Loucy (cell line): ENCODE measurements around the gene RALB.

Experiments used
- H2AFZ ChIP-seq: fragments of 200-600 bp; sonication (generic); 2 replicates; pipeline ENCODE4 v1.6.0; 2016; ENCODE audit warnings: antibody characterized with exemption, mild to moderate bottlenecking, low read length, moderate library complexity
- H3F3A ChIP-seq: fragments of 200-600 bp; 2 replicates; pipeline ENCODE4 v1.6.0; 2016; ENCODE audit warnings: antibody characterized with exemption, low read depth, mild to moderate bottlenecking
- H3K27me3 ChIP-seq: fragments of 200-600 bp; sonication (generic); 2 replicates; pipeline ENCODE4 v1.6.1; 2014; ENCODE audit warnings: low read length, mild to moderate bottlenecking; ENCODE audit not compliant: insufficient read depth, poor library complexity, severe bottlenecking
- H3K36me3 ChIP-seq: fragments of 200-600 bp; sonication (generic); 2 replicates; pipeline ENCODE4 v1.6.1; 2016; ENCODE audit warnings: low read length; ENCODE audit not compliant: insufficient read depth
- H3K4me1 ChIP-seq: fragments of 200-600 bp; sonication (generic); 2 replicates; pipeline ENCODE4 v1.5.1; 2014; ENCODE audit warnings: low read length, mild to moderate bottlenecking; ENCODE audit not compliant: insufficient read depth, poor library complexity, severe bottlenecking
- H3K4me2 ChIP-seq: fragments of 200-600 bp; sonication (generic); 2 replicates; pipeline ENCODE4 v1.6.0; 2014; ENCODE audit warnings: antibody characterized with exemption, low read length, low read depth, mild to moderate bottlenecking; ENCODE audit not compliant: poor library complexity, severe bottlenecking
- H3K4me3 ChIP-seq: fragments of 200-600 bp; sonication (generic); 2 replicates; pipeline ENCODE4 v1.5.1; 2014; ENCODE audit warnings: low read length, mild to moderate bottlenecking, mixed read lengths; ENCODE audit not compliant: poor library complexity, severe bottlenecking
- H3K79me2 ChIP-seq: fragments of 200-600 bp; sonication (generic); 2 replicates; pipeline ENCODE4 v1.6.1; 2014; ENCODE audit warnings: low read length; ENCODE audit not compliant: insufficient read depth
- H3K9ac ChIP-seq: fragments of 200-600 bp; sonication (generic); 2 replicates; pipeline ENCODE4 v1.6.0; 2014; ENCODE audit warnings: mild to moderate bottlenecking, low read depth, low read length, moderate library complexity; ENCODE audit not compliant: poor library complexity, severe bottlenecking
- H3K9me2 ChIP-seq: fragments of 200-600 bp; sonication (generic); replicated peaks from 2 replicates; pipeline ENCODE4 v1.6.1; 2016; ENCODE audit warnings: low read depth, low read length, mixed read lengths
- H3K9me3 ChIP-seq: fragments of 200-600 bp; sonication (generic); 2 replicates; pipeline ENCODE4 v1.6.1; 2014; ENCODE audit warnings: mild to moderate bottlenecking, antibody characterized with exemption, low read length, low read depth; ENCODE audit not compliant: insufficient read depth
- H4K20me1 ChIP-seq: fragments of 200-600 bp; sonication (generic); 2 replicates; pipeline ENCODE4 v1.6.0; 2014; ENCODE audit warnings: antibody characterized with exemption, low read length, mild to moderate bottlenecking; ENCODE audit not compliant: insufficient read depth, poor library complexity, severe bottlenecking
- CTCF ChIP-seq: fragments of 200-600 bp; sonication (generic); conservative IDR thresholded peaks from 2 replicates; pipeline ENCODE4 v1.5.1; 2014; ENCODE audit warnings: mild to moderate bottlenecking, antibody characterized with exemption, low read length
- EZH2phosphoT487 ChIP-seq: fragments of 200-600 bp; IDR thresholded peaks from 2 replicates; pipeline ENCODE4 v1.6.1; 2018; ENCODE audit warnings: antibody characterized with exemption, mild to moderate bottlenecking, moderate library complexity, borderline replicate concordance

The RALB gene

GRCh38 chr2:120278901-120279300 lies 26.2 kb downstream of the RALB start:
- Histone ChIP-seq H2AFZ (no peak overlapping the region), H3K4me2 (no peak overlapping the region), H3K9me2 (no peaks in the 10 kb centered on the region), H3K36me3 (peaks cover 19% of the 10 kb centered on the region; the same call in 1 of the 2 replicates), H3K9me3 (no peaks in the 10 kb centered on the region; the same call in 1 of the 2 replicates), H3K4me3 (no peak overlapping the region), H3K79me2 (peaks cover 9% of the 10 kb centered on the region; the same call in 1 of the 2 replicates), H4K20me1 (no peaks in the 10 kb centered on the region), H3F3A (no peaks in the 10 kb centered on the region), H3K4me1 (no peaks in the 10 kb centered on the region), H3K9ac (no peak overlapping the region), H3K27me3 (no peaks in the 10 kb centered on the region)
- TF ChIP-seq EZH2phosphoT487 (no peak), CTCF (no peak)

- no peak overlapping the region for H3K4me2 ChIP-seq
- no peak overlapping the region for H3K4me3 ChIP-seq
- peaks cover 19% of the 10 kb centered on the region; the same call in 1 of the 2 replicates for H3K36me3 ChIP-seq
- no peaks in the 10 kb centered on the region; the same call in 1 of the 2 replicates for H3K9me3 ChIP-seq
- no peaks in the 10 kb centered on the region for H3K9me2 ChIP-seq
- no peaks in the 10 kb centered on the region for H3F3A ChIP-seq
- peaks cover 9% of the 10 kb centered on the region; the same call in 1 of the 2 replicates for H3K79me2 ChIP-seq
- H3K4me1 ChIP-seq, result no peaks in the 10 kb centered on the region
- TF ChIP-seq CTCF (no peak), EZH2phosphoT487 (no peak)
- H4K20me1 ChIP-seq, result no peaks in the 10 kb centered on the region
- H2AFZ ChIP-seq, result no peak overlapping the region
- H3K9ac ChIP-seq, result no peak overlapping the region
- no peaks in the 10 kb centered on the region for H3K27me3 ChIP-seq
Measured at GRCh38 chr2:120279708-120280107, 27.1 kb downstream of the RALB start.

GRCh38 chr2:120283649-120284048 lies 31.0 kb downstream of the RALB start:
- Histone ChIP-seq H4K20me1 (no peaks in the 10 kb centered on the region), H3K4me3 (no peak overlapping the region), H3K79me2 (no peaks in the 10 kb centered on the region), H3K9me2 (no peaks in the 10 kb centered on the region), H3K9ac (no peak overlapping the region), H3K36me3 (peaks cover 18% of the 10 kb centered on the region; the same call in 1 of the 2 replicates), H3K4me1 (no peaks in the 10 kb centered on the region), H2AFZ (no peak overlapping the region), H3K4me2 (no peak overlapping the region), H3F3A (no peaks in the 10 kb centered on the region), H3K27me3 (no peaks in the 10 kb centered on the region), H3K9me3 (no peaks in the 10 kb centered on the region)
- TF ChIP-seq CTCF (no peak), EZH2phosphoT487 (no peak)
